GM06990 (cell line): ENCODE data around the gene ASB18.

ENCODE experiments used
- DNase-seq: peaks from one replicate; pipeline ENCODE4 v3.0.0-alpha.2; 2011; ENCODE audit not compliant: insufficient read length; ENCODE audit errors: extremely low read depth
- H3K27me3 ChIP-seq: replicated peaks from 2 replicates; pipeline ENCODE4 v1.6.0; 2011; ENCODE audit warnings: low read length; ENCODE audit not compliant: control insufficient read depth, insufficient read depth
- H3K36me3 ChIP-seq: 2 replicates; pipeline ENCODE4 v1.5.1; 2011; ENCODE audit warnings: low read length; ENCODE audit not compliant: control insufficient read depth, insufficient read depth
- H3K4me3 ChIP-seq: replicated peaks from 2 replicates; pipeline ENCODE4 v1.5.1; 2011; ENCODE audit warnings: low read depth, mild to moderate bottlenecking, control low read depth, low read length
- TF ChIP-seq, protein P1 (sequence below): IDR thresholded peaks from 2 replicates; pipeline ENCODE4 v1.5.1; 2011; ENCODE audit warnings: low read length, control low read depth, mild to moderate bottlenecking, inconsistent platforms; ENCODE audit not compliant: insufficient read depth, poor library complexity, severe bottlenecking

Gene ASB18

GRCh38 chr2:236262238-236262637 is 2.0 kb downstream of the ASB18 start:
- H3K36me3 ChIP-seq: no peaks in the 10 kb centered on the region
- no peak for DNase-seq
- H3K27me3 ChIP-seq: no peaks in the 10 kb centered on the region
- H3K4me3 ChIP-seq: no peak overlapping the region
- TF ChIP-seq, protein P1, sequence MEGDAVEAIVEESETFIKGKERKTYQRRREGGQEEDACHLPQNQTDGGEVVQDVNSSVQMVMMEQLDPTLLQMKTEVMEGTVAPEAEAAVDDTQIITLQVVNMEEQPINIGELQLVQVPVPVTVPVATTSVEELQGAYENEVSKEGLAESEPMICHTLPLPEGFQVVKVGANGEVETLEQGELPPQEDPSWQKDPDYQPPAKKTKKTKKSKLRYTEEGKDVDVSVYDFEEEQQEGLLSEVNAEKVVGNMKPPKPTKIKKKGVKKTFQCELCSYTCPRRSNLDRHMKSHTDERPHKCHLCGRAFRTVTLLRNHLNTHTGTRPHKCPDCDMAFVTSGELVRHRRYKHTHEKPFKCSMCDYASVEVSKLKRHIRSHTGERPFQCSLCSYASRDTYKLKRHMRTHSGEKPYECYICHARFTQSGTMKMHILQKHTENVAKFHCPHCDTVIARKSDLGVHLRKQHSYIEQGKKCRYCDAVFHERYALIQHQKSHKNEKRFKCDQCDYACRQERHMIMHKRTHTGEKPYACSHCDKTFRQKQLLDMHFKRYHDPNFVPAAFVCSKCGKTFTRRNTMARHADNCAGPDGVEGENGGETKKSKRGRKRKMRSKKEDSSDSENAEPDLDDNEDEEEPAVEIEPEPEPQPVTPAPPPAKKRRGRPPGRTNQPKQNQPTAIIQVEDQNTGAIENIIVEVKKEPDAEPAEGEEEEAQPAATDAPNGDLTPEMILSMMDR: no peak

- H3K4me3 ChIP-seq: no peak overlapping the region
- no peaks in the 10 kb centered on the region for H3K36me3 ChIP-seq
- TF ChIP-seq, protein P1: no peak
- no peaks in the 10 kb centered on the region for H3K27me3 ChIP-seq
- no peak for DNase-seq
Measured at GRCh38 chr2:236261452-236261851, 2.8 kb downstream of the ASB18 start.

- H3K36me3 ChIP-seq: no peaks in the 10 kb centered on the region
- TF ChIP-seq, protein P1: no peak
- DNase-seq: no peak
- no peaks in the 10 kb centered on the region for H3K27me3 ChIP-seq
- no peak overlapping the region for H3K4me3 ChIP-seq
Measured at GRCh38 chr2:236259371-236259770, 4.8 kb downstream of the ASB18 start.

DNA sequence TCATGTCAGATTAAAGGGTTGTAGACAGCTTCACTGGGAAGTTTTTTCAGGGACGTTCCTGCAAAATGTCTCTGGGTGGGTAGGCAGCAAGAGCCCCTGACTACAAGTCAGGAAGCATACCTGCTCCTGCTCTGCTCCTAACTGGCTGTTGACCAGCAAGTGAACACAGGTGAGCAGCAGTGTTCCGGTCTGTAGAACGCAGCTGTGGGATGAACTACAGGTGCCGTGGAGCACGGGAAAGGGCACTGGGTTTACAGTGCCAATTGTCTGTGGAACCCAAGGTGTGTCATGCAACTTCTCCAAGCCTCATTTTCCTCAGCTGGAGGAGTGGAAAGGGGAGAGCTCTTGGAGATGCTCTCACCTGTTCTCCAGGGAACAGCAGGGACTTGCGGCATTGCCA is 6.6 kb downstream of the ASB18 start:
- peaks cover under 1% of the 10 kb centered on the region; the same call in 1 of the 2 replicates for H3K27me3 ChIP-seq
- H3K36me3 ChIP-seq: no peaks in the 10 kb centered on the region
- TF ChIP-seq, protein P1: no peak
- H3K4me3 ChIP-seq: no peak overlapping the region
- DNase-seq: no peak

- peaks cover 2% of the 10 kb centered on the region; the same call in 1 of the 2 replicates for H3K27me3 ChIP-seq
- no peaks in the 10 kb centered on the region for H3K36me3 ChIP-seq
- no peak overlapping the region for H3K4me3 ChIP-seq
- no peak for DNase-seq
- TF ChIP-seq, protein P1: no peak
Measured at GRCh38 chr2:236257136-236257535, 7.1 kb downstream of the ASB18 start.

DNA sequence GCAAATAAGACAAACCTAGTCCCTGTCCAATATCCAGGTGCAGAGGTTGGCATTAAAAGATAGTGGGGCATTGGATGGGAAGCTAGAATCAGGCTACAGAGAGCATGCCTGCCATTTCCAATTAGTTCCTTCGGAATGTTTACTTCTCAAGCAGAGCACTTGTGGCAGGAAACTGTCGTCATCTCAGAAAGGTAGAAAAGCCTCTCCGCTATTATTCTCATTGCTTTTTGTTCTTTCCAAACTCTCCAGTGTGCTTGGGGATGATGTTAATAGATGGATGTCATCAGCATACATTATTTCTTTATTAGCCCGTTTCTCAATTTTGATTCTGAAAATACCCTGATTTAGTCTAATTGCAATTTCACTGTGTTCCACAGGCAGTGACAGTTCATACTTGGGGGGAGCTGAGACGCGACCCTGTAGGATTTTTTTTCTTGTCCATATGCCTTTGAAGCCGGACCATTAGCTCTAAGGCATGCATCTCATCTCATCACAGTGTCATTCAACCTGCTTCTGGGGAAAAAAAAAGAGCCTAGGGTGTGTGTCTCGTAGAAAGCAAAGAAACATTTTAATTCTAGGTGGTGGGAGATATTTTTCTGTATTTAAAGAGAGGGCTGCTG is 7.7 kb downstream of the ASB18 start:
- H3K27me3 ChIP-seq: peaks cover 2% of the 10 kb centered on the region; the same call in 1 of the 2 replicates
- no peak for DNase-seq
- TF ChIP-seq, protein P1: no peak
- no peaks in the 10 kb centered on the region for H3K36me3 ChIP-seq
- no peak overlapping the region for H3K4me3 ChIP-seq
